ENCODE data around the gene ZNF165.
"Not testable (repeated sequence)": the region's sequence is repeated elsewhere in the genome, so short reads cannot be mapped to it uniquely, and the experiment has no call there.

Gene ZNF165

DNA sequence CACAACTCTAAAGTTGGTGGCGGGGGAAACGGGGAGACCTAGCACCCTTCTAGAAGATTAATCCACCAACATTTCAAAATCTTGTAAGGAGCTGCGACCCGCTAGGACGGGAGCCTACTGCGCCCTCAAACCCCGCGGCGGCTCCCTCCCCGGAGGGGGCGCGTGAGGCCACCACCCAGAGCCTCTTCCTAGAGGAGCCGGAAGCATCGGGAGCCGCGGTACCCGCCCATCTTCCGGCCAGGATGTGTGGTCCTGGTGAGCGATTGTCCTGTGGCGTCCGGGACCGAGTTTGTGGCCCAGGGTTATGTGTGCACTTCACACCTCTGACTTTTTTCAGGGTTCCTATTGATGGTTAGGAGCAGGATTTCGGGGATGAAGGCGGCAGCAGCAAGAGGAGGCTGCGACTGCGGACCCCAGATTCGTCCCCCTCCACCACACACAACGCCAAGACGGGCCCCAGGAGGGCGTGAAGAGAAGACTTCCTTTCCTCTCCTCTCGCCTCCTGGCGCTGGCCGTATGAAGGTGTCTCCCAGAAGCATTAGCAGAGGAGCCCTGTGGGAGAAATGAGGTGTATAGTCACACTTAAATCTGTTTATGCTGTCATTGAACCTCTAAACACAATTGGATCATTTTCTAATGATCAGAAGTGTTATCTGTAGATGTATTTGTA, 10.7 kb downstream of the ZNF165 start:
- H4K5ac ChIP-seq (ENCODE audit: low read length): no peak overlapping the region
- H4K8ac ChIP-seq (ENCODE audit: low read depth, low read length): no peak overlapping the region
- no peak overlapping the region for H3K56ac ChIP-seq (ENCODE audit: low read length)
- H3K4me2 ChIP-seq (ENCODE audit: low read length): no peak overlapping the region
- no peak overlapping the region for H3K4me3 ChIP-seq (ENCODE audit: low read length)
- peaks cover 4% of the 10 kb centered on the region for H3K36me3 ChIP-seq (ENCODE audit: control insufficient read depth, insufficient read depth, low read length)
- no peak overlapping the region for H2BK5ac ChIP-seq (ENCODE audit: low read length)
- H2BK120ac ChIP-seq (ENCODE audit: low read depth, low read length): no peak overlapping the region
- H3K27me3 ChIP-seq (ENCODE audit: insufficient read depth, low read length, poor library complexity): no peaks in the 10 kb centered on the region
- H3K18ac ChIP-seq (ENCODE audit: low read length): no peak overlapping the region
- no peak overlapping the region for H3K4ac ChIP-seq (ENCODE audit: low read depth, low read length)
- H2AK5ac ChIP-seq (ENCODE audit: low read length): no peak overlapping the region
- no peak overlapping the region for H3K9ac ChIP-seq (ENCODE audit: low read length)
- no peak overlapping the region for H3K23ac ChIP-seq (ENCODE audit: low read length)
- no peak overlapping the region for H2BK15ac ChIP-seq (replicated peaks; ENCODE audit: low read depth)
- no peaks in the 10 kb centered on the region for H3K79me1 ChIP-seq (ENCODE audit: low read length)
- H3K4me1 ChIP-seq (ENCODE audit: control insufficient read depth, low read depth, low read length): no peaks in the 10 kb centered on the region
- no CpG with 5 or more reads among the region's 33 CpGs for WGBS (ENCODE audit: extremely low coverage, insufficient coverage, low lambda C conversion rate)
- no peak overlapping the region for H3K27ac ChIP-seq (ENCODE audit: low read depth, low read length)
- no peak for DNase-seq
- no peaks in the 10 kb centered on the region for H3K79me2 ChIP-seq (ENCODE audit: control insufficient read depth, insufficient read depth, low read length)

DNA sequence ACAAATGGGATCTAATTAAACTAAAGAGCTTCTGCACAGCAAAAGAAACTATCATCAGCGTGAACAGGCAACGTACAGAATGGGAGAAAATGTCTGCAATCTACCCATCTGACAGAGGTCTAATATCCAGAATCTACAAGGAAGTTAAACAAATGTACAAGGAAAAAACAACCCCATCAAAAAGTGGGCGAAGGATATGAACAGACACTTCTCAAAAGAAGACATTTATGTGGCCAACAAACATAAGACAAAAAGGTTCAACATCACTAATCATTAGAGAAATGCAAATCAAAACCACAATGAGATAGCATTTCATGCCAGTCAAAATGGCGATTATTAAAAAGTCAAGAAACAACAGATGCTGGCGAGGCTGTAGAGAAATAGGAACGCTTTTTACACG, 21.9 kb downstream of the ZNF165 start:
- not testable (repeated sequence) for H3K4me1 ChIP-seq (ENCODE audit: control insufficient read depth, low read depth, low read length); H3K56ac ChIP-seq (ENCODE audit: low read length); H3K4me2 ChIP-seq (ENCODE audit: low read length); DNase-seq; H3K18ac ChIP-seq (ENCODE audit: low read length); H2AK5ac ChIP-seq (ENCODE audit: low read length); H4K8ac ChIP-seq (ENCODE audit: low read depth, low read length); H3K79me1 ChIP-seq (ENCODE audit: low read length); H3K27ac ChIP-seq (ENCODE audit: low read depth, low read length); H3K27me3 ChIP-seq (ENCODE audit: insufficient read depth, low read length, poor library complexity); H3K4me3 ChIP-seq (ENCODE audit: low read length); H3K23ac ChIP-seq (ENCODE audit: low read length); H2BK120ac ChIP-seq (ENCODE audit: low read depth, low read length); H3K79me2 ChIP-seq (ENCODE audit: control insufficient read depth, insufficient read depth, low read length); H3K9ac ChIP-seq (ENCODE audit: low read length); H2BK15ac ChIP-seq (replicated peaks; ENCODE audit: low read depth); H3K4ac ChIP-seq (ENCODE audit: low read depth, low read length); H2BK5ac ChIP-seq (ENCODE audit: low read length); H3K36me3 ChIP-seq (ENCODE audit: control insufficient read depth, insufficient read depth, low read length); H4K5ac ChIP-seq (ENCODE audit: low read length)
- no CpG with 5 or more reads among the region's 7 CpGs for WGBS (ENCODE audit: extremely low coverage, insufficient coverage, low lambda C conversion rate)

DNA sequence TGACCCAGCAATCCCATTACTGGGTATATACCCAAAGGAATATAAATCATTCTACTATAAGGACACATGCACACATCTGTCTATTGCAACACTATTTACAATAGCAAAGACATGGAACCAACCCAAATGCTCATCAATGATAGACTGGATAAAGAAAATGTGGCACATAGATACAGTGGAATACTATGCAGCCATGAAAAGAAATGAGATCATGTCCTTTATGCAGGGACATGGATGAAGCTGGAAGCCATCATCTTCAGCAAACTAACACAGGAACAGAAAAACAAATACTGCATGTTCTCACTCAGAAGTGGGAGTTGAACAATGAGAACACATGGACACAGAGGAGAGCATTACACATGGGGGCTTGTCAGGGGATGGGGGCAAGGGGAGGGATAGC, 22.3 kb downstream of the ZNF165 start:
- H3K4ac ChIP-seq (ENCODE audit: low read depth, low read length); H2BK5ac ChIP-seq (ENCODE audit: low read length); H3K9ac ChIP-seq (ENCODE audit: low read length); H3K23ac ChIP-seq (ENCODE audit: low read length); H3K4me2 ChIP-seq (ENCODE audit: low read length); DNase-seq; H3K56ac ChIP-seq (ENCODE audit: low read length); H2BK120ac ChIP-seq (ENCODE audit: low read depth, low read length); H3K4me1 ChIP-seq (ENCODE audit: control insufficient read depth, low read depth, low read length); H3K36me3 ChIP-seq (ENCODE audit: control insufficient read depth, insufficient read depth, low read length); H2BK15ac ChIP-seq (replicated peaks; ENCODE audit: low read depth); H4K5ac ChIP-seq (ENCODE audit: low read length); H3K18ac ChIP-seq (ENCODE audit: low read length); H3K79me2 ChIP-seq (ENCODE audit: control insufficient read depth, insufficient read depth, low read length); H3K4me3 ChIP-seq (ENCODE audit: low read length); H3K79me1 ChIP-seq (ENCODE audit: low read length); H2AK5ac ChIP-seq (ENCODE audit: low read length); H3K27me3 ChIP-seq (ENCODE audit: insufficient read depth, low read length, poor library complexity); H3K27ac ChIP-seq (ENCODE audit: low read depth, low read length); H4K8ac ChIP-seq (ENCODE audit: low read depth, low read length): not testable (repeated sequence)

DNA sequence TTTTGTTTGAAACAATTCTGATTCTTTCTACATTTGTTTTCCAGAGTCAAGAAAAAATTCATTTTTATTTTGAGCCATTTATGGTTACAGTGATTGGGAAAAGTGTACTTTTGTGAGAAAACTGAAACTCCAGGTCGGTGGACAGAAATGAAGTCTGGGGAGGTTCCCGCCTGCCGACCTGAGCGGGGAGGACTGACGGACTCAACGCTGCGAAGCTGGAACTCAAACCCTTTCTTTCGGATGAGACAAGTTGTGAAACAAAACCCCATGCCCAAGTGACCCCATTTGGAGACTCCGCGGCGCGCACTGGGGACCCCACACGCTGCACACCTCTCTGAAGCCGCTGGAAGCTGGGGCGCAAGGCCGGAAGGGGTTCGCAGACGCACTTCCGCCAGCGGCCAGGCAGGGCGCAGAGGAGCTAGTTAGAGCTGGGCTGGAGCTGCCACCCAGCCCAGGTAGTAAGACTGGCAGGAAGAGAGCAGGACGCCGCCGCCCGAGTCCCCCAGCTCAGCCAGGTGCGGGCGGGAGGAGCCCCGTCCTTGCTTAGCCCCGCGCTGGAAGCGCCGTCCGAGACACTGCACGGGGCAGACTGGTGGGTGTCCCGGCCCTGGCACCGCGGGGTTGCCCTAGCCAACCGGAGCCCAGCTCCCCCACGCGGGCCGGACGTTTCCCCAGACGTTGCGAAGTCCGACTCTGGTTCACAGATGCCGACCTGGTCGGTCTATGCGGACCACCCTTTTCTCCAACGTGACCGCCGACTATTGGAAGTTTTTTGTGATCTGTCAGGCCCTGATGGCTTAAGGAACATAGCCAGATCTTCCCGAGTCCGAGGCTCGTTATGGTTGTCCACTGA, 24.2 kb downstream of the ZNF165 start:
- H3K79me2 ChIP-seq (ENCODE audit: control insufficient read depth, insufficient read depth, low read length): no peaks in the 10 kb centered on the region
- H2BK15ac ChIP-seq (replicated peaks; ENCODE audit: low read depth): no peak overlapping the region
- no peak overlapping the region for H2BK120ac ChIP-seq (ENCODE audit: low read depth, low read length)
- H3K4me2 ChIP-seq (ENCODE audit: low read length): peak overlapping the region; percentile 92
- H3K18ac ChIP-seq (ENCODE audit: low read length): peak overlapping the region; percentile 54
- peak overlapping the region; percentile 83 for H3K9ac ChIP-seq (ENCODE audit: low read length)
- no peaks in the 10 kb centered on the region for H3K79me1 ChIP-seq (ENCODE audit: low read length)
- no peaks in the 10 kb centered on the region for H3K36me3 ChIP-seq (ENCODE audit: control insufficient read depth, insufficient read depth, low read length)
- H2AK5ac ChIP-seq (ENCODE audit: low read length): no peak overlapping the region
- no peak overlapping the region for H3K4ac ChIP-seq (ENCODE audit: low read depth, low read length)
- no peak overlapping the region for H3K23ac ChIP-seq (ENCODE audit: low read length)
- peak overlapping the region; percentile 67 for H3K4me3 ChIP-seq (ENCODE audit: low read length)
- H3K4me1 ChIP-seq (ENCODE audit: control insufficient read depth, low read depth, low read length): no peaks in the 10 kb centered on the region
- no peak overlapping the region for H2BK5ac ChIP-seq (ENCODE audit: low read length)
- H3K56ac ChIP-seq (ENCODE audit: low read length): peak overlapping the region; percentile 95
- WGBS (ENCODE audit: extremely low coverage, insufficient coverage, low lambda C conversion rate): no CpG with 5 or more reads among the region's 54 CpGs
- H4K5ac ChIP-seq (ENCODE audit: low read length): no peak overlapping the region
- no peaks in the 10 kb centered on the region for H3K27me3 ChIP-seq (ENCODE audit: insufficient read depth, low read length, poor library complexity)
- H4K8ac ChIP-seq (ENCODE audit: low read depth, low read length): no peak overlapping the region
- no peak overlapping the region for H3K27ac ChIP-seq (ENCODE audit: low read depth, low read length)
- DNase-seq: peak; percentile 86

DNA sequence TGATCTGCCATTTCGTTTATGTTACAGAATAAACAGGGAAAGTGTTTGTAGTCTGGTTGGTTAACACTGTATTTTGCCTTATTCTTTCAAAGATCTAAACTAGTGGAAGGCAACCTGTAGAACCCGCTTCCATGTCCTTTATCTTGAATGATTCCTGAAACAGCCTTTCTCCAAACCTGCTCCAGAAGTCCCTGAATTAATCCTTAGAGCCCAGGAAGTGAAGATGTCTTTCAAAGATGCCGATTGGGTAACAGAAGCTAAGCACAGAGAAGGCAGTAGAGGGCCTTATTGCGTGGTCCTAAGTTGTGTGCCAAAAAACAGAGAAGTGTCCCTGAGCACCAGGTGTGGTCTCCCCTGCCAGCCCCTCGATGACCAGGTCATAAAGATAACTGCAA, 24.9 kb downstream of the ZNF165 start:
- WGBS (ENCODE audit: extremely low coverage, insufficient coverage, low lambda C conversion rate): no CpG with 5 or more reads among the region's 5 CpGs
- H3K4me3 ChIP-seq (ENCODE audit: low read length): peak overlapping the region; percentile 67

More for the DNA sequence above, 24.9 kb downstream of the ZNF165 start:
- H2BK120ac ChIP-seq (ENCODE audit: low read depth, low read length): no peak overlapping the region
- H3K79me2 ChIP-seq (ENCODE audit: control insufficient read depth, insufficient read depth, low read length): no peaks in the 10 kb centered on the region
- DNase-seq: peak; percentile 36
- H3K4ac ChIP-seq (ENCODE audit: low read depth, low read length): no peak overlapping the region
- no peaks in the 10 kb centered on the region for H3K36me3 ChIP-seq (ENCODE audit: control insufficient read depth, insufficient read depth, low read length)
- no peak overlapping the region for H4K5ac ChIP-seq (ENCODE audit: low read length)
- H3K18ac ChIP-seq (ENCODE audit: low read length): no peak overlapping the region
- H3K4me1 ChIP-seq (ENCODE audit: control insufficient read depth, low read depth, low read length): no peaks in the 10 kb centered on the region
- H3K23ac ChIP-seq (ENCODE audit: low read length): no peak overlapping the region
- H3K56ac ChIP-seq (ENCODE audit: low read length): peak overlapping the region; percentile 95
- H3K27ac ChIP-seq (ENCODE audit: low read depth, low read length): no peak overlapping the region
- no peak overlapping the region for H2BK5ac ChIP-seq (ENCODE audit: low read length)
- peak overlapping the region; percentile 83 for H3K9ac ChIP-seq (ENCODE audit: low read length)
- no peak overlapping the region for H2AK5ac ChIP-seq (ENCODE audit: low read length)
- no peaks in the 10 kb centered on the region for H3K79me1 ChIP-seq (ENCODE audit: low read length)
- no peak overlapping the region for H2BK15ac ChIP-seq (replicated peaks; ENCODE audit: low read depth)
- H3K27me3 ChIP-seq (ENCODE audit: insufficient read depth, low read length, poor library complexity): no peaks in the 10 kb centered on the region
- H3K4me2 ChIP-seq (ENCODE audit: low read length): peak overlapping the region; percentile 92
- no peak overlapping the region for H4K8ac ChIP-seq (ENCODE audit: low read depth, low read length)

Data from mesendoderm (in vitro differentiated cells).